Measurements from ENCODE around the gene CCDC6. TPM values are rescaled to one million over a fixed set of nuclear protein-coding genes. Genes with fewer than 3 reads are reported as not detected.
A peak's percentile ranks its signal among the peaks of the same experiment; 100 is the strongest.

The CCDC6 gene
- total RNA-seq, 1 experiment from 2014 or later: 54.9 TPM

DNA sequence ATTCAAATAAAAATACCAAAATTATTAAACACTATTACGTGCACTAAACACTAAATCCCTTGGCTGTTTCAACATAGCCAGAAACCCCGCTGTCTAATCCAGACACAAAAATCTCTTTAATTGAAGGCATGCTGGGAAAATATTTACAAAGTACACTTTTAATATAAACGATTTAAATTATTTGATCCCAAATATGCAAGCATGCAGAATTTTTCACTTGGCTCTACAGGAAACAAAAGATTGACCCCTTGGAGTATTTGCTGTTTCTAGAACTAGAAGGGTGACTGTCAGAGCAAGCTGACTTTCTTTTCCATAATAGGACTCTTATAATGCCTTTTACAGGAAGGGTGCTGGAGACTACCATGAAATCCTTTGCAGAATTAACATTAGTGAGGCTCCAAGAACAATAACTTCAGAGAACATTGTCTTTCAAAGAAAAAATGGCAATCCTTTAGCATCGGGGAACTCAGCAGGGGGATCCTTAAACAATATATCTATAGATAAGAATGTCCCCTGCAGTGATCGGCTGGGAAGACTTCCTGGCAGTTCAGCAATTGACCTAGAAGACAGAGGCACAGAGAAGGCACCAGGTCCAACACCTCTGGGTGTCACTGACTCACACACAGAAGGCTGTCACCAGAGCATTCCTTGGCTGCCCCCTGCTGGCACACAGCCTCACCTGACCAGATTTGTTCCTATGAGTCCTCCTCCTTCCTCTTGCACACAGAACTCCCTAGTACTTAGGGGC, 97.3 kb downstream of the CCDC6 start:
- Histone ChIP-seq H3K27ac (ENCODE audit: low read depth, low read length) (no peak overlapping the region), H3K9me3 (ENCODE audit: control insufficient read depth in 1 of 2, insufficient read depth in 1 of 2, low read depth in 1 of 2, low read length in 2 of 2) (no peaks in the 10 kb centered on the region), H3K27me3 (ENCODE audit: insufficient read depth, low read length) (no peaks in the 10 kb centered on the region), H3K79me2 (ENCODE audit: insufficient read depth, low read length) (no peaks in the 10 kb centered on the region), H3K9me2 (ENCODE audit: insufficient read depth) (no peaks in the 10 kb centered on the region), H3K9ac (ENCODE audit: low read length) (no peak overlapping the region), H4K20me1 (ENCODE audit: insufficient read depth) (no peaks in the 10 kb centered on the region), H3K36me3 (ENCODE audit: control insufficient read depth in 1 of 2, insufficient read depth in 2 of 2, low read length in 2 of 2) (peaks cover 29% of the 10 kb centered on the region in 2 experiments), H2AFZ (ENCODE audit: low read depth, low read length, poor library complexity, severe bottlenecking) (no peak overlapping the region), H3K4me1 (ENCODE audit: control insufficient read depth in 1 of 2, insufficient read depth in 2 of 2, low read length in 2 of 2) (no peaks in the 10 kb centered on the region), H3K4me2 (ENCODE audit: low read length) (no peak overlapping the region), H3K4me3 (replicated peaks in 1 of 2; ENCODE audit: low read depth in 1 of 2, low read length in 2 of 2) (no peak overlapping the region)
- no TSS peak for BruUV-seq (replicated peaks)
- POLR2A ChIA-PET: no interaction called here
- DNase-seq (ENCODE audit: low read depth, low spot score) (peak; percentile 42), ATAC-seq (peak; percentile 96)
- intact Hi-C loops (cut with micrococcal nuclease): loop anchor here (1.0 to 2.0 kb wide), 2 partner anchors 183 to 568 kb away; no protein-coding TSS in a partner anchor
- CTCF ChIA-PET: no interaction called here
- no peak for TF ChIP-seq ELF1 (IDR thresholded peaks at IDR 0.05; ENCODE audit: borderline replicate concordance, low read depth)
- no peak for TF ChIP-seq ZNF274 (IDR thresholded peaks at IDR 0.05; ENCODE audit: low read depth, low read length)
- TF ChIP-seq TCF7L2 (IDR thresholded peaks at IDR 0.05; ENCODE audit: borderline replicate concordance, extremely low read depth, insufficient read depth, insufficient read length): no peak
- no peak for TF ChIP-seq JUND (IDR thresholded peaks at IDR 0.05)
- TF ChIP-seq, protein P1, sequence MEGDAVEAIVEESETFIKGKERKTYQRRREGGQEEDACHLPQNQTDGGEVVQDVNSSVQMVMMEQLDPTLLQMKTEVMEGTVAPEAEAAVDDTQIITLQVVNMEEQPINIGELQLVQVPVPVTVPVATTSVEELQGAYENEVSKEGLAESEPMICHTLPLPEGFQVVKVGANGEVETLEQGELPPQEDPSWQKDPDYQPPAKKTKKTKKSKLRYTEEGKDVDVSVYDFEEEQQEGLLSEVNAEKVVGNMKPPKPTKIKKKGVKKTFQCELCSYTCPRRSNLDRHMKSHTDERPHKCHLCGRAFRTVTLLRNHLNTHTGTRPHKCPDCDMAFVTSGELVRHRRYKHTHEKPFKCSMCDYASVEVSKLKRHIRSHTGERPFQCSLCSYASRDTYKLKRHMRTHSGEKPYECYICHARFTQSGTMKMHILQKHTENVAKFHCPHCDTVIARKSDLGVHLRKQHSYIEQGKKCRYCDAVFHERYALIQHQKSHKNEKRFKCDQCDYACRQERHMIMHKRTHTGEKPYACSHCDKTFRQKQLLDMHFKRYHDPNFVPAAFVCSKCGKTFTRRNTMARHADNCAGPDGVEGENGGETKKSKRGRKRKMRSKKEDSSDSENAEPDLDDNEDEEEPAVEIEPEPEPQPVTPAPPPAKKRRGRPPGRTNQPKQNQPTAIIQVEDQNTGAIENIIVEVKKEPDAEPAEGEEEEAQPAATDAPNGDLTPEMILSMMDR (IDR thresholded peaks at IDR 0.05 in 2 of 3, conservative IDR thresholded peaks at IDR 0.05 in 1 of 3; ENCODE audit: borderline replicate concordance in 1 of 3, insufficient read depth in 1 of 3, low read depth in 2 of 3, low read length in 2 of 3): peak; percentile 64 to 87 (median 80)
- no peak for TF ChIP-seq SIN3A (IDR thresholded peaks at IDR 0.05; ENCODE audit: low read depth)
- TF ChIP-seq ZFX (IDR thresholded peaks at IDR 0.05): no peak
- TF ChIP-seq, protein P2, sequence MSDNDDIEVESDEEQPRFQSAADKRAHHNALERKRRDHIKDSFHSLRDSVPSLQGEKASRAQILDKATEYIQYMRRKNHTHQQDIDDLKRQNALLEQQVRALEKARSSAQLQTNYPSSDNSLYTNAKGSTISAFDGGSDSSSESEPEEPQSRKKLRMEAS (IDR thresholded peaks at IDR 0.05): no peak
- peak; percentile 71 for TF ChIP-seq RAD21 (IDR thresholded peaks at IDR 0.05; ENCODE audit: low read depth)
- TF ChIP-seq SRF (IDR thresholded peaks at IDR 0.05; ENCODE audit: low read depth): no peak
- RAD21 ChIA-PET (ENCODE audit: low non-redundant PET in 1 of 2, low total read pairs in 2 of 2, uncharacterized antibody in 2 of 2, unreplicated experiment in 2 of 2): no interaction called here
